Caco-2 (cell line): ENCODE data around the gene SRPRA. TPM values are rescaled to one million over a fixed set of nuclear protein-coding genes. Genes with fewer than 3 reads are reported as not detected.

Experiments used
- BruUV-seq: library from RNA; stranded (reverse); fragments of 400-500 nt; replicated peaks from 2 replicates; lab custom pipeline; 2021; lab: Mats Ljungman, UMichigan
- CTCF ChIA-PET: fragments of 300-600 bp; sonication (Branson Sonifier 250); formaldehyde crosslinking; loops from one replicate; lab custom pipeline; 2022; ENCODE audit warnings: antibody characterized with exemption; lab: Charles Lee
- POLR2A ChIA-PET: fragments of 300-600 bp; sonication (Branson Sonifier 250); formaldehyde crosslinking; loops from one replicate; lab custom pipeline; 2022; ENCODE audit warnings: antibody characterized with exemption; lab: Charles Lee
- DNase-seq, 2 experiments: peaks; one replicate each; pipeline versions ENCODE4 v3.0.0 to v3.0.0-alpha.2; 2020 to 2022
- H3K27me3 ChIP-seq: replicated peaks from 2 replicates; pipeline ENCODE4 v1.6.0; 2011; ENCODE audit warnings: low read length; ENCODE audit not compliant: control insufficient read depth, insufficient read depth
- H3K36me3 ChIP-seq: 2 replicates; pipeline ENCODE4 v1.5.1; 2011; ENCODE audit warnings: low read length; ENCODE audit not compliant: control insufficient read depth, insufficient read depth
- H3K4me1 ChIP-seq: fragments of 250-450 bp; sonication (Bioruptor Pico); 2 replicates; pipeline ENCODE4 v1.5.1; 2020; ENCODE audit warnings: mild to moderate bottlenecking
- H3K4me3 ChIP-seq: 2 replicates; pipeline ENCODE4 v1.5.1; 2011; ENCODE audit warnings: low read depth, mild to moderate bottlenecking, control low read depth, low read length
- H3K9me3 ChIP-seq: fragments of 250-450 bp; sonication (Bioruptor Pico); 2 replicates; pipeline ENCODE4 v1.5.1; 2020; ENCODE audit warnings: mild to moderate bottlenecking, moderate library complexity
- H3K27ac Mint-ChIP-seq: one replicate; pipeline ENCODE4 v1.8.0; 2022; ENCODE audit warnings: mixed read lengths; ENCODE audit not compliant: unreplicated experiment
- H3K27me3 Mint-ChIP-seq: one replicate; pipeline ENCODE4 v1.8.0; 2022; ENCODE audit warnings: mixed read lengths; ENCODE audit not compliant: insufficient read depth, unreplicated experiment
- H3K36me3 Mint-ChIP-seq: one replicate; pipeline ENCODE4 v1.8.0; 2022; ENCODE audit warnings: mild to moderate bottlenecking, mixed read lengths; ENCODE audit not compliant: insufficient read depth, unreplicated experiment
- H3K4me1 Mint-ChIP-seq: one replicate; pipeline ENCODE4 v1.8.0; 2022; ENCODE audit warnings: low read depth, mixed read lengths; ENCODE audit not compliant: unreplicated experiment
- H3K4me3 Mint-ChIP-seq: one replicate; pipeline ENCODE4 v1.8.0; 2022; ENCODE audit warnings: mild to moderate bottlenecking, moderate library complexity, mixed read lengths; ENCODE audit not compliant: unreplicated experiment
- H3K9me3 Mint-ChIP-seq: one replicate; pipeline ENCODE4 v1.8.0; 2022; ENCODE audit warnings: mixed read lengths; ENCODE audit not compliant: unreplicated experiment
- intact Hi-C: fragments of 100-400 bp; cut with micrococcal nuclease; formaldehyde crosslinking; loops from one replicate; pipeline ENCODE4 v1.10.0; 2022; ENCODE audit not compliant: unreplicated experiment
- total RNA-seq: library from RNA; stranded (reverse); gene quantifications from 2 replicates; pipeline ENCODE4 v1.2.3, GENCODE V29; 2022
- TF ChIP-seq, protein P1 (sequence below), 2 experiments: fragments of 200-600 bp in 1 of 2; IDR thresholded peaks; 1 replicate in 1 of 2; 2 replicates in 1 of 2; pipeline versions ENCODE4 v1.5.1 to v1.8.0; 2011 to 2022; ENCODE audit warnings: antibody characterized with exemption in 1 of 2, control low read depth in 1 of 2, inconsistent platforms in 1 of 2, low read depth in 1 of 2, low read length in 1 of 2, mild to moderate bottlenecking in 1 of 2, moderate library complexity in 1 of 2; ENCODE audit not compliant: insufficient read depth in 1 of 2, severe bottlenecking in 1 of 2, unreplicated experiment in 1 of 2

The SRPRA gene
- total RNA-seq, 1 experiment from 2014 or later: 191 TPM

DNA sequence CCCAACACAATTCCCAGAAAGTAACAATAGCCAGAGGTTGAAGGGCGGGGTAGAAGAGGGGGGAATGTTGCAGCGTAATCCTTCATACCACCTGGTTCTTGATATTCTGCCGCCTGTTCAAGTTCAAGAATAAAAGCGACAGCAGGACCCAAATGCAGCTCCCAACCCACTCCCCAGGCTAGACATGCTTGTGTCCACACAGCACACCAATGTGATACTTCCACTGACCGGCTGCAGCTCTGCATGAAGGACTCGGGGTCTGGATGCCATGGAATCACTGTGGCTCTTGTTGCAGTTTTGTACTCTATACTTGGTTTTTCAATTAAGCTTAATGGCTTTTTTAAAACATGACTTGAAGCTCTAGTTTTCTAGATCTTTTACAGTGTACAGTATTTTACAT, 6.5 kb downstream of the SRPRA start:
- BruUV-seq: no TSS peak
- H3K27ac Mint-ChIP-seq: no peak overlapping the region
- no peaks in the 10 kb centered on the region for H3K9me3 Mint-ChIP-seq
- CTCF ChIA-PET: no interaction called here
- intact Hi-C loops: loop anchor here (10.0 kb wide), 1 partner anchor 667 kb away; the partner anchor contains the start of gene STT3A
- no peak overlapping the region for H3K4me3 Mint-ChIP-seq
- POLR2A ChIA-PET: no interaction called here
- TF ChIP-seq, protein P1, sequence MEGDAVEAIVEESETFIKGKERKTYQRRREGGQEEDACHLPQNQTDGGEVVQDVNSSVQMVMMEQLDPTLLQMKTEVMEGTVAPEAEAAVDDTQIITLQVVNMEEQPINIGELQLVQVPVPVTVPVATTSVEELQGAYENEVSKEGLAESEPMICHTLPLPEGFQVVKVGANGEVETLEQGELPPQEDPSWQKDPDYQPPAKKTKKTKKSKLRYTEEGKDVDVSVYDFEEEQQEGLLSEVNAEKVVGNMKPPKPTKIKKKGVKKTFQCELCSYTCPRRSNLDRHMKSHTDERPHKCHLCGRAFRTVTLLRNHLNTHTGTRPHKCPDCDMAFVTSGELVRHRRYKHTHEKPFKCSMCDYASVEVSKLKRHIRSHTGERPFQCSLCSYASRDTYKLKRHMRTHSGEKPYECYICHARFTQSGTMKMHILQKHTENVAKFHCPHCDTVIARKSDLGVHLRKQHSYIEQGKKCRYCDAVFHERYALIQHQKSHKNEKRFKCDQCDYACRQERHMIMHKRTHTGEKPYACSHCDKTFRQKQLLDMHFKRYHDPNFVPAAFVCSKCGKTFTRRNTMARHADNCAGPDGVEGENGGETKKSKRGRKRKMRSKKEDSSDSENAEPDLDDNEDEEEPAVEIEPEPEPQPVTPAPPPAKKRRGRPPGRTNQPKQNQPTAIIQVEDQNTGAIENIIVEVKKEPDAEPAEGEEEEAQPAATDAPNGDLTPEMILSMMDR (IDR thresholded peaks at IDR 0.05; ENCODE audit: insufficient read depth in 1 of 2, low read depth in 1 of 2, low read length in 1 of 2, severe bottlenecking in 1 of 2, unreplicated experiment in 1 of 2): no peak
- peaks cover 2% of the 10 kb centered on the region for H3K4me1 ChIP-seq
- no peak overlapping the region for H3K4me3 ChIP-seq
- no peaks in the 10 kb centered on the region for H3K27me3 Mint-ChIP-seq
- no peaks in the 10 kb centered on the region for H3K4me1 Mint-ChIP-seq
- peaks cover 11% of the 10 kb centered on the region for H3K36me3 ChIP-seq
- no peaks in the 10 kb centered on the region for H3K9me3 ChIP-seq
- DNase-seq: no peak
- no peaks in the 10 kb centered on the region for H3K27me3 ChIP-seq
- peaks cover 92% of the 10 kb centered on the region for H3K36me3 Mint-ChIP-seq

DNA sequence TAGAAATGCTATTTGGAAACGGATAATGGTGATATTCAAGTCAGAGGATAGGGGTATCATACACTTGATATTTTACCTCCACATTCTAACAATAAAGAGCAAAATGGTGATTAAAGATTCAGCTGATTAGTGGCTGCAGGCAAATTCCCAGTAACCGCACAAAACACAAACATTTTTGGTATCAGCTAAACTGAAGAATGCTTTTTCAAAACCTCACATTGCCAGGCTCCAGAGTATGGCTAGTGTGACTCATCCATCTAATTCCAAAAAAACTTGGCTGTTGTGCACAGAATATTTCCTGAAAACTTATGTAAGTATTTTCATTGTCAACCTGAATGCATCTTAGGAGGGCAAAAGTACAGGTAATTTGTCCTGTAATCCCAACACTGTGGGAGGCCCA, 10.9 kb downstream of the SRPRA start:
- Mint-ChIP-seq H3K9me3 (no peaks in the 10 kb centered on the region), H3K4me3 (no peak overlapping the region), H3K4me1 (no peaks in the 10 kb centered on the region), H3K27me3 (no peaks in the 10 kb centered on the region), H3K27ac (no peak overlapping the region), H3K36me3 (peaks cover 88% of the 10 kb centered on the region)
- intact Hi-C loops: no loop called here
- POLR2A ChIA-PET: no interaction called here
- Histone ChIP-seq H3K4me1 (no peaks in the 10 kb centered on the region), H3K27me3 (no peaks in the 10 kb centered on the region), H3K36me3 (no peaks in the 10 kb centered on the region), H3K9me3 (no peaks in the 10 kb centered on the region), H3K4me3 (no peak overlapping the region)
- no peak for DNase-seq
- TF ChIP-seq, protein P1 (IDR thresholded peaks at IDR 0.05; ENCODE audit: insufficient read depth in 1 of 2, low read depth in 1 of 2, low read length in 1 of 2, severe bottlenecking in 1 of 2, unreplicated experiment in 1 of 2): no peak
- CTCF ChIA-PET: no interaction called here
- BruUV-seq: no TSS peak

DNA sequence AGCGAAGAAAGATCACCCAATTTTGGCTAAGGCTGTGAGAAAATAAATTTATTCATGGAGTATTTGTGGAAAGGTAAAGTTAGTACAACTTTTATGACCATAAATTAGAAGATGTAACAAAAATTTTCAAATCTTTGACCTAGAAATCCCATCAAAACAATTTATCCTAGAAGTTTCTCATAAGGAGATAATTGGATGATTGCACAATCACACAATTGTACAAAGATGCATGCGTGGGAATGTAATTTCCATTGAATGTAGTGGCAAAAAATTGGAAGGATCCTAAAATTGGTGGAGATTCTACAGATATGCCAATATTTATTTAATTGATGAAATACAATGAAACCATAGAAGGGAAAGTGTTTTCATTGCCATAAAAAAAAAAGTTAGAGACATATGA, 11.6 kb downstream of the SRPRA start:
- Mint-ChIP-seq H3K4me3 (no peak overlapping the region), H3K4me1 (no peaks in the 10 kb centered on the region), H3K27ac (no peak overlapping the region), H3K36me3 (peaks cover 88% of the 10 kb centered on the region), H3K9me3 (no peaks in the 10 kb centered on the region), H3K27me3 (no peaks in the 10 kb centered on the region)
- H3K4me3 ChIP-seq: no peak overlapping the region
- ChIA-PET CTCF (no interaction called here), POLR2A (no interaction called here)
- TF ChIP-seq, protein P1 (IDR thresholded peaks at IDR 0.05; ENCODE audit: insufficient read depth in 1 of 2, low read depth in 1 of 2, low read length in 1 of 2, severe bottlenecking in 1 of 2, unreplicated experiment in 1 of 2): no peak
- TSS peak; percentile 11 for BruUV-seq
- H3K4me1 ChIP-seq: no peaks in the 10 kb centered on the region
- H3K27me3 ChIP-seq: no peaks in the 10 kb centered on the region
- H3K9me3 ChIP-seq: no peaks in the 10 kb centered on the region
- intact Hi-C loops: no loop called here
- DNase-seq: no peak
- H3K36me3 ChIP-seq: no peaks in the 10 kb centered on the region
